GM15510 (cell line): ENCODE measurements around the gene ARID5B.

Experiments
- POLR2A ChIP-seq: IDR thresholded peaks from 3 replicates; pipeline ENCODE4 v1.6.1; 2011; ENCODE audit warnings: borderline replicate concordance; ENCODE audit not compliant: insufficient read length; ENCODE audit errors: extremely low read depth

Gene ARID5B

DNA sequence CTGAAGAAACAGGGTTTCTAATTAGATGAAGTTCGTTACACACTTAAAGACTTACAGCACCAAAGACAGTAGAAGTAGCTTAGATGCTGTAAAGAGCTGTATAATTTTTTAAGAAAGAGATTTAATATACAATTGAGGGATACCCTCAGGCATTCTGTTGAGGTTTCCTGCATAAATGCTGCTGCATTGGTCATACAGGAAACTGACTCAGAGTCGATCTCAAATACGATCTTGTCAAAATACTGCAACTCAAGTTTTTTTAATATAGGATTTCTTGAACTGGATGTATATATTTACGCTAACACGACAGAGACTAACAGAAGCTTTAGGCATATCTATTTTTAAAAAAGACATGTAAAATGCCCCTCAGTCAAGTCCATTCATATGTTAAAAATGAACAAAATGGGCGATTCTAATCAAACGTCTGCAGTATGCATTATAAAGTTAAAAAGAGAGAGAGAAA, 2.4 kb upstream of the ARID5B start:
- no peak for TF ChIP-seq POLR2A

DNA sequence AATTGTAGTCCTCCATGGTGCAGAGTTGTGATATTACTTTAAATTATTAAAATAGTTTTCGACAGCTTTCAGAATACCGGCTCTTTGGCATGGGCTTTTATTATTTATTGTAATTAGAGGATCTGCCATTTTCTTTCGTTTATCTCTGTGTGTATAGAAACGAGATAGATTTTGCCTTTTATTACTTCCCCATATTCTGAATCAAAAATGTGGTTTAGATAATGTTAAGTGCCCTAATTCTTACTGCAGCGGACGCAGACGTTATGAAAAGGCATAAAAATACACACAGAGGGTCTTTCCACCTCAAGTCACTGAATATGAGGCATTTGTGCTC, 1.9 kb upstream of the ARID5B start:
- no peak for TF ChIP-seq POLR2A

DNA sequence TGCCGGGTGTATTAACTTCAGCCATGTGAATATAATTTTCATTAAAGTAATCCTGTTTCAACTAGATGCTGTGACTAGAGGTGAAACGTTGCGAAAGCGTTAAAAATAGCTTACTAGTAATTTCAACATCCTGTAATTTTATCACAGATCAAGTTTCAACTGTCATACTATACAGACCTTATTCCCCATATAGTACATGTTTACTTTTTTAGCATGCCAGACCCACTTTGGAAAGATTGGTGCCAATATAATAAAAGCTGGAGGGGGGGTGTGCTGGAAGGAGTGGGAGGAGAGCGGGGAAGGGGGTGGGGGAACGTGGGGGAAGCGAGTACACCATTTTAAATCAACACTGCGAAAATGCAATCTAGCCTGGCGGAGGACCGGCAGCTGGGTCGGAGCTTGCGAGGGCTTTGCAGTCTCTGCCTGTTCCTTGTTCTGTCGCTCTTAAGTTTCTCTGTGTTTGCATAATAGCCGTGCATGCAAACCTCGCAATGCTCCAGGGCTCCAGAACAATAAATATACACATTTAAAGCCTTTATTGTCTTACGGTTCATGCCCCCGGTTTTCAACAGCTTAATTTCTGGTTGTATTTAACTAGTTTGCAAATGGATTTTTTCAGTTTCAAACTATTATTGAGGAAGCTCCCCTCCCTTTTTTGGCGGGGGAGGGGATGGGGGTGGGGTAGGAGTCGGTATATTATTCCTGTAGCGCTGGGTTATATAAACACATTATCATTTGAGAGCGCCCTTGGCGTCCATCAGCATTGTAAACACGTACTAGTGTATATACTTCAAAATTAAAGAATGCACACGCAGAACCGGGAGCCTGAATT, 1.3 kb upstream of the ARID5B start:
- TF ChIP-seq POLR2A: peak; percentile 84

DNA sequence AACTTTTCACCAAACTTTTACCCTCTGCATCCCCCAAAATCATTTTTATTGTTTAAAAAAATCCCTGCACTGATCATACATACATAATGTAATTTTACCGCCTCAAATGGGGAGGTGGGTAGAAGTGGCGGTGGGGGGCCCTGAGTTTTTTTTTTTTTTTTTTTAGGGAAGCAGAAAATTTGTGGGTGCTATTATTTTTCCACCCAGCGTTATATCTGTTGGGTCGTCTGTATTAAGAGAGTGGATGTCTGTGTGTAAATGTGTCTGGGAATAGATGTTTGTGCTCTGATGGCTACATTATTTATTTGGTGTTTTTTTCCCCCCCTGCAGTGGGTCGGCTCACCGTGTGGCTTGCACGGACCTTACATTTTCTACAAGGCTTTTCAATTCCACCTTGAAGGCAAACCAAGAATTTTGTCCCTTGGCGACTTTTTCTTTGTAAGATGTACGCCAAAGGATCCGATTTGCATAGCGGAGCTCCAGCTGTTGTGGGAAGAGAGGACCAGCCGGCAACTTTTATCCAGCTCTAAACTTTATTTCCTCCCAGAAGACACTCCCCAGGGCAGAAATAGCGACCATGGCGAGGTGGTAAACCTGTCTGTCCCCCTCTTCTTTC, 438 bp downstream of the ARID5B start:
- TF ChIP-seq POLR2A: no peak

DNA sequence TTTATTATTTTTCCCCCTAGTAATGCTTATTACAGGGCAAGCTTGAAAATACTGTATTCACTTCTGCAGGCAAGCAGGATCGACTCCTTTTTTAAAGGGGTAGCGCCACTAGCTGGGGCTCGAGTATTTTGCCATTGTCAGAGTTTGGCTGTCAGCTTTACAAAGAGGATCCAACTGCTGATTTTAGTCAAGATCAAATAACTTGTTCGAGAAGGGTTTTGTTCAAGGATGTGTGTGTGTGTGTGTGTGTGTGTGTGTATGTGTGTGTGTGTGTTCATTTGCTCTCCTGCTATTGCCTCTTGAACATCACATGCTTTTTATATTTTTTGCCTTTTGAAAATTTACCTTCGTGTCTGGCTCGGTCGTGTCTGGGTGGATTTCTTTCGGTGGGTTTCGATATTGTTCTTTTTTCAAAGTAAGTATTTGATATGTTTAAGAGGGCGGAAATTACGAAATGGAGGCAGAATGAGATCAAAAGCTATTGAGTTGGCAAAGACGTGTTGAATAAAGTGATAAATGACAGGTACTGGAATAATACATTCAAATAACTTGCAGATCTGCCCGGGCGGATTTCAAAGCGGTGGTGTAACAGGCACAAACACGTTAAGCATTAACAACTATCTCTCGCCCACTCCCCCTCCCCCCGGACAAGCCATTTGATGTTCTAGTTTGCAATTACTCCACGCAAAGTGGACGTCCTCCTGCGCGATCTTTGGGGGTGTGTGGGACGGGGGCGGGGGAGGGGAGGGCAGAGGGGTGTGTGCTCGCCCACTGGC, 1.1 kb downstream of the ARID5B start:
- no peak for TF ChIP-seq POLR2A

DNA sequence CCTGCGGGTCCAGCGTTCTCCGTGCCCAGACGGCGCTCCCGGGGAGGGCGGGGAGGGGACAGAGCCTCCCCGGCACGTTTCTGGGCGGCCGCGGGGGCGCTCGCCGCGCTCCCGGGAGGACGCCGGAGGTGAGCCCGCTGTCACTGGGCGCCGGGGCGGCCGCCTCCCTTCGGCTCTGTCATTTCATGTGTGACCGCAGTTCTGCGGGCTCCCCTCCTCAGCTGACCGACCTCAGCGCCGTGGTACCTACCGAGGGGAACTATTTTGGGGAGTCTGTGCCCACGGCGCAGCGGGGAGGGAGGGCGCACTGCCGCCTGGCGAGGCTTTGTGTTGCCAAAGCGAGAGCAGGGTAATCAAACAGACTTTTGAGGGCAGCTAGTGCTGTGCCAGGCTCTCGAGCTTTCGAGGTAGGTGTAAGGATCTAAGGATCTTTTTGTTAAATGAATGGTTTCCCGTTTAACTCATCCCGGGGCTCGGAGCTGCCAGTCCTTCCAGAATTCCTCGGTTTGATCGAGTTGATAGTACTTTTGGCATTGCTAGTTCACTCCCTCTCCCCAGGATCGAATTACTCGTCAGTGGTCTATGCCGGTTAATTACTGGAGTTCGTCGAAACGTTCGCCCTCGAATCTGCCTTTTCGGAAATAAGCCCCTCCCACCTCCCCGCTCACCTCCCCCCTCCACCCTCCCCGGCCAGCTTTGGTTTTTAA, 1.9 kb downstream of the ARID5B start:
- peak; percentile 23 for TF ChIP-seq POLR2A

DNA sequence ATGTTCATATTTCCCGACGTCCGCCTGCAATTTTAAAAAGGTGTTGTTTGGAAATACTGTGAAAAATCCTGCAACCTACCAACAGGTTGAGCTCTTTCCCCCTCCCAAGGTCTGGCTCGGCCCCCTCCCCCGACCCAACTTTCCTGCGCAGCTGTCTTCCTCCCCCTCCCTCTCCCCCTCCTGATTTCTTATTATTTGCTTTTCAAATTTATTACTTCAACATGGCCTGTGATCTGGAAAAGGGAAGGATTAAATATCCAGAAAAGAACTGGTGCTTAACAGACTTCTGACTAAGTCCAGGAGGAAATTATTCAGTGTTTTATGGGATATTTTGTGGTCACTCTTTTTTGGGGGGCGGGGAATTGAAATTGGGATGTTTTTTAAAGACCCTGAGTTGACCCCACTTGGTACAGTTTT, 2.4 kb downstream of the ARID5B start:
- no peak for TF ChIP-seq POLR2A

DNA sequence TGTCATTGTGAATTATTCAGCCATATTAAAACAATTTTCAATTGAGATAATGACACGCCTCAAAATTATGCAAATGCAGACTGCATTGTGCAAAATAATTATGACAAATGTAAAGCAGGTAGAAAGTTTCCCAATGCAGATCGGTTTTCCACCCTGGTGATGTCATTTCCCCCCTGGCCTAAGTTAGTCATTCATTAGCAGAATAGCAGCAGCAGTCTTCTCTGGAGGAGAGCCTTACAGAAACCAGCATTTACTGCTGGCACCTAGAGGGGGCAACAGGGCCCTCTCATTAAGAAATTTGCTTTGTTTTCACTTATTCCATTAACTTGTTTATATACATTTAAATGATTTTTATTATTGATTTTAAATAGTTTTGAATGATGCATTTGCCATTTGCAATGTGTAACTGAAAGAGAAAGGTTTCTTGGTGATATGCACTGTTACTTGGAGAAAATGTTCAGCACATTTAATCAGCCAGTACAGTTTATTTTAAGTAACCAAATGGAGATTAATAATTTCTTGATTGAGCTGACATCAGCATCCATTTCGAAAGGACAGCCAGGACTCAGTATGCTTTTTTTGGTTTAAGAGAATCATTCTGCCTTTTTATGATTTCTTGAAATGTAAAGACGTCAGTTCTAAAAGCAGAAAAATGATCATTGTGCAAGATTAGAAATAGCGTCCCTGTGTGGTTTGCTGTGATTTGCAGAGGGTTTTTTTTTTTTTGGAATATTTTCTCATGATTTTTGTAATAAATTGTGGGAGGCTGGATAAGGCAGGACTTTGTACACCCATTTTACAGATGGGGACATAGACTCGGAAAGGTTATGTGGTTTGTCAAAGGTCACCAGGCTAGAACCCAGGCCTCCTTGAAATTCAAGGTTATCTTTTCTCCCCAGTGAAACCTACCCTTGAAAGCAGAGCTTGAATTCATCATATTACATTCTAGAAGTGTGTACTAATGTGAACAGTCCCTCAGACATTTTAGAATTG, 3.5 kb downstream of the ARID5B start:
- no peak for TF ChIP-seq POLR2A

DNA sequence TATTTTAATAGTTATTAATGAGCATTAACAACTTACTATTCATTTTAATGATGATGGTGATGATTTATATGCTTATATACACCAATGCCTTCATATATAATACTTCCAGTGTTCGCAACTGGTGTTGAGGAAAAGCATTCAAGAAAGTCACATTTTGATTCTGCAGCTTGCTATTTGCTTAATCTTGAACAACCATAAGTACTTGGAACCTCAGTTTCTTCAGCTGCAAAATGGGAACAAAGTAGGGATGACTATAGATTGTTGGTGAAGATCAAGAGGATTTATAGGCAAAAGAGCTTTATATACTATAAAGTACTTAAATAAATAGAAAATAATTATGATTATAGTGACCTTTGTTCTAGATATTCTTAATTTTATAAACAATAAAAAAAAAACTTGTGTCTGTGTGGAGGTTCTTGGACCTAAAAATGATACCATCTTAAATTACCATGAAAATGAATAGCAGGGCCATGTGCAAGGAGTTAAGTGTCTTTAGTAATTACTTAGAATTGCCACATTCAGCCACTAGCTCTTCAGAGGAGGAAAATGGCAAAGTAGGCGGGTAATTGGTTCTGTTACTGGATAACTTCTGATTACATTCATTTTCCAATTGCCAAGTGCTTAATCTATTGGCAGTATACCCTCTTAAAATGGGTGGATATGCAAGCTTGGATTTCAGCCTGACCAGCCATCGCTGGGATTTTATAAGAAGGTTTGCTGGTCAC, 4.5 kb downstream of the ARID5B start:
- TF ChIP-seq POLR2A: no peak

DNA sequence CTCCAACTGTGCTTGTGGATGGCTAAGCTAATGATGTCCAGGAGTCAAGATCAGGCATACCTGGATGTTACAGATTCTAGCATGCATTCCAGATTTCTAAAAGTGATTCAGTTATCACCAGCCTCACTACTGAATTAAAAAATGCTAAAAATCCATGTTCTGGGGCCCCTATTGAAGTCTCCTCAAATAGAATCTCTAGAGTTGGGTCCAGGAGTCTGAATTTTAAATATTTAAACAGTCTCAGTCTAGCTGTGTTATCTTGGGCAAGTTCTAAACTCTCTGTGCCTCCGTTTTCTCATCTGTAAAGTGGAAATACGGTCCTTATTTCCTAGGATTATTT, 5.0 kb downstream of the ARID5B start:
- TF ChIP-seq POLR2A: no peak

DNA sequence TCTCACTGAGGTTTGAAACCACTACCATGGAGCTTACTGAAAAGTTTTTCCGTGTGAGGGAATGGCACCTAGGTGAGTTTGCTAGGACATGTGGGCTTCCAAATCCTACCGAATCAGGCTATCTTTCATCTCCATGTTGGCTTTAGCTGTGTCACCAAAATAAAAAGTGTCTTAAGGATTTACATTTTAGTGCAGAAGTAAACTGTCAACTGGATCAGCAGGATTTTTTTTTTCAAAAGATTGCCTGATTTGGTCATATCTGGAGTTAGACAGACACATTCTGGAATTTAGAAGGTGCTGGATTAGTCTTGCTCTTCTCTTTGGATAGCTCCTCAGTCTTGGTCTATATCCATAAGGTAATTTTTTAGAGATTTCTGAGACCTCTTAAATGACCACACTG, 5.5 kb downstream of the ARID5B start:
- no peak for TF ChIP-seq POLR2A

DNA sequence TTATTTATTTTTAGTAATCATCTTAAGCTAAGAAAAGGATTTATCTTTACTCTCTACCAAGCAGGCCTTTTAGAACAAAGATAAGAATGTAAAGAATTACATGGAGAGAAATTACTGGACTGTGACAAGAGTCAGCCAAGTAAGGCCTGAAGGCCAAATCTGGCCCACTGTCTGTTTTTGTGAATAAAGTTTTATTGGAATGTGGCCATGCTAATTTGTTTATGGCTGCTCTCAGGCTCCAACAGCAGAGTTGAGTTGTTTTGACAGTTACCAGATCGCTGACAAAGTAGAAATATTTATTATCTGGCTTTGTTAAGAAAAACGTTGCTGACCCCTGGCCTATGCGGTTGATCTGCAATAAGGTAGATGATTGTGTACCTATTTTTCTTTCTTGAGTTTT, 6.1 kb downstream of the ARID5B start:
- no peak for TF ChIP-seq POLR2A

DNA sequence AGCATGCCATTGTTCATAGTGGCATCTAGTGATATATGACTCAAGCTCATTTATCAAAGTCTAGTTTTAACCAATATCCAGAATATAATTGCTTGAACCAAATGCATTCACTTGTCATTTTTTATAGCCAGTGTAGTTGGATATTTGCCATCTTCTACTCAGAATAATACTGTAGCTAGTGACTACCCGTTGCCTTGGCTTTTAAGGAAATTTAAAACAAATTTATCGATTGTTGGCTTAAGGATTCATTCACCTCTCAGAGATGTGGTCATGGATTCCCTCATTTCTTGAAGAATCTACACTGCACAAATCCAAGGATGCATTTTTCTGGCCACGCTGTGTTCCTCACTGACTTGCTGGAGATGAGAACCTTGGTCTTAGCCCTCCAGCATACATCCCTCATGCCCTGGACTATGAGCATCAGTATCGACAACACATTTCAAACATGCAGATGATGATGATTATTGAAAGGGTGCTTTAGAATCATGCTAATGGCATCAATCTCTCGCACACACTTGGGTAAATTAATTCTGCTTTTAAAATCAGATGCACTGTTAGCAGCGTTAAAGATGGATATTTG, 8.8 kb downstream of the ARID5B start:
- no peak for TF ChIP-seq POLR2A

DNA sequence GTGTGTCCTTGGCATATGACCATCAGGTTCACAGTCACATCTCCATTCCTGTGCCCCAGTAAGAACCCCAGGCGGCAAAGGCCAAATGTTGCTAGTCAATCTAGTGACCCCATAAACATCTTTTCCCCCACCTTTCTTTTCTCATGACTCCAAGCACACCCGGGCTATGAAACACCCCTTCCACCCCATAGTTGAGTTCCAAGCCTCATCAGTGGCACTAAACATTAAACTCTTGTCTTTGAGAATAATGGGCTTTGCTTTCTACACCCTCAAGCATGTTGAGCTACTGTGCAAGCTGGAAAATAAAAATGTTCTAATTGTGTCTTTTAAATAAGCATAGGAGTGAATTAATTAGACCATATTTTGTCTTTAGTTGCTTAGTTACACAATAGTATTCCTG, 9.4 kb downstream of the ARID5B start:
- no peak for TF ChIP-seq POLR2A

DNA sequence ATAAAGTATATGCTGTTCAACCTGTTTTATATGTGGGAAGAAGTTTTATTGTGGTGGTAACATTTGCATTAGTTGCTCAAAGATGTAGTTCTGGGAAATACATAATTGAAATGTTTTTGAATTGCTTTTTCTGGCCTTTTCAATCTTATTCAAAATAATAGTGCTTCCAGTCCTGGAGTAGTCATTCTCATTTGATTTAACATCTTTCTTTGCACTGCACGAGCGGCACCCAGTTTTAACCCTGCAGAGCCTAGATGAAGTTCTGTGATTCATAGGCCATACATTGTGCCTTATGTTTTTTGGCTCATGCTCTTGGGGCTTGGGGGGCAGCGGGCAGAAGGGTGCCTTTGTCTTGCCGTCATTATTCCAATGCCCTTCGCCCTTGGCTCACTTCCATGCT, 9.9 kb downstream of the ARID5B start:
- no peak for TF ChIP-seq POLR2A
